WI38 (cell line): ENCODE data around the gene NPHP4.

Source experiments
- H3K4me3 ChIP-seq: 2 replicates; pipeline ENCODE4 v1.5.1; 2011; ENCODE audit warnings: low read depth, mild to moderate bottlenecking, control low read depth, low read length
- CTCF ChIP-seq: IDR thresholded peaks from 2 replicates; pipeline ENCODE4 v1.5.1; 2012; ENCODE audit warnings: low read depth, mild to moderate bottlenecking, control low read depth, low read length

The NPHP4 gene

DNA sequence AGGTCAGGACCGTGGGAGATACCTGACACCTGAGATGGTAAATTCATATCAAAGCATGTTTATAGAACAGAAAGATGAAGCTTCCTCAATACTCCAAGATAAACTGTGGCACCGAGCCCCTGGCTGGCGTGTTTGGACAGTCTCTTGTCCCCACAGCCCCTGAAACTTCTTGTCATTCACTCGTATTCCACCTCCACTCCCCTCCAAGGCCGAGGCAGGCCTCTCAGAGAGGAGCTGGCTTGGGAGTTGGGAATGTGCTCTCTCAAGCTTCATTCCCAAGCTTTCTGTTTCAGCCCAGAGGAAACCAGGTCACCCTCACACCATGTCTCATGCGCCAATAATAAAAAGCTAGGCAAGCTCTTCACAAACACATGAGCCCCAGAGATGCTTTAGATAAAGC is 86.1 kb downstream of the NPHP4 start:
- no peak for TF ChIP-seq CTCF
- H3K4me3 ChIP-seq = no peak overlapping the region

- no peak for TF ChIP-seq CTCF
- H3K4me3 ChIP-seq = no peak overlapping the region
These were observed 86.8 kb downstream of the NPHP4 start for GRCh38 chr1:5905436-5905835.

DNA sequence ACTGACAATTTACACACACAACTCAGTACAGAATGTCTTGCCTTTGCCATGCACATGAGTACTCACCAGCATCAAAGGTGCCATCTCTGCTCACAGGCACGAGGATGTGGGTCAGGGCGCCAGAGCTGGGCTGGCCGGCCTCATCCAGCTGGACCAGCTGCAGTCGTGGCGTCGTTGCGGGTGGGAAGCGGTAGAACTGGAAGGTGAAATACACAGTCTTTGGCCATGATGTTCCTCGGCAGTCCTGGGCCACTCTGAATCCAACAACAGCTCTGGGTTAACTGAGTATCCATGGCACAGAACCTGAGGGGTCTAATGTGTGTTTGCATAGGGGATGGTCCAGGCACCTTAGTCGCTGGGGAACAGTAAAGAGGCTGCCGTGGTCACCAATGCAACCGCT is 87.7 kb downstream of the NPHP4 start:
- TF ChIP-seq CTCF = no peak
- no peak overlapping the region for H3K4me3 ChIP-seq

DNA sequence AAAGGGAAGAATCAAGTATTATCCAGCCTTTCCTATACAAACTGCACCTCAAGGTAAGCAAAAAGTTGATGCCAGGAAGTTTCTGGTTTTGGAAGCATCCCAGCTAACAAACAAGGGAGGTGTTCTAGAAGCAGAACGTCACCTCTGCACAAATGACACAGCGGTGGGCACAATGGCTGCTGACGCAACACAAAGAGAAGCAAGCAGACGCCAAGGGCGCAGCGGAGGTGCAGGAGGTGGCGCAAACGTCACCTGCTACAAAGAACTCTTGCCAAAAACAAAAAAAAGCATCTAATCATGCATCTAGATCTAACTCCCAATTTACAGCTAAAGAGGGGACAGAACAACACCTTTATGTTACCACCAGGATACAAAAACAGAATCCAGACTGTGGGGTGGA is 88.5 kb downstream of the NPHP4 start:
- H3K4me3 ChIP-seq = no peak overlapping the region
- TF ChIP-seq CTCF = no peak

DNA sequence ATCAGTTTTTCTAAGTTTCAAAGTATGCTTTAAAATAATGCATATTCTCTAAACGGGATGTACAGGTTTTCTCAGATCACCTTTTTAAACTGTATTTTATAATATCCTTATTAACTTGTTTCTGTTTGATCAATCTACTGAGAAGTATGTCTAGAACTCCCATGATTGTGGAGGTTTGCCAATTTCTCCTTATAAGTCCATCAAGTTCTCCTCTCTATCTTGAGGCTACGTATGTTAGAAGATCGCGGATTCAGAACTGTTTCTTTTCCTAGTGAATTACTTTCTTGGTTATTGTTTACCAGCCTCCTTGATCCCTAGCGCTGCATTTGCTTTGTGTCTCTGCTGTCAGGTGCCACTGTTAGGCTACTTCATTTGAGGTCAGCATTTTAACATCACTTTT is 89.2 kb downstream of the NPHP4 start:
- H3K4me3 ChIP-seq = no peak overlapping the region
- TF ChIP-seq CTCF = no peak

- no peak overlapping the region for H3K4me3 ChIP-seq
- TF ChIP-seq CTCF = no peak
These were observed 90.4 kb downstream of the NPHP4 start for GRCh38 chr1:5901841-5902240.

- TF ChIP-seq CTCF = no peak
- H3K4me3 ChIP-seq = no peak overlapping the region
These were observed 91.1 kb downstream of the NPHP4 start for GRCh38 chr1:5901150-5901549.
